Right lung (tissue), 5 donors: ENCODE results near the gene CHST13. TPM values are rescaled to one million over a fixed set of nuclear protein-coding genes. Genes with fewer than 3 reads are reported as not detected.

Experiments
- DNase-seq, 2 donors: peaks; one replicate each; pipeline ENCODE4 v3.0.0-alpha.2; 2013
- polyA plus RNA-seq, 5 donors: library from polyadenylated mRNA; unstranded; fragments of 120-200 nt; gene quantifications; one replicate each; pipeline versions ENCODE4 v1.2.1 to v1.2.3, GENCODE V29; 2013; ENCODE audit warnings: inconsistent platforms in 1 of 5, low replicate concordance in 1 of 5; ENCODE audit not compliant: insufficient read length in 5 of 5, insufficient read depth in 1 of 5

The CHST13 gene
- polyA plus RNA-seq, 5 donors: 0.21 to 0.37 (median 0.29) TPM; not detected in 1

DNA sequence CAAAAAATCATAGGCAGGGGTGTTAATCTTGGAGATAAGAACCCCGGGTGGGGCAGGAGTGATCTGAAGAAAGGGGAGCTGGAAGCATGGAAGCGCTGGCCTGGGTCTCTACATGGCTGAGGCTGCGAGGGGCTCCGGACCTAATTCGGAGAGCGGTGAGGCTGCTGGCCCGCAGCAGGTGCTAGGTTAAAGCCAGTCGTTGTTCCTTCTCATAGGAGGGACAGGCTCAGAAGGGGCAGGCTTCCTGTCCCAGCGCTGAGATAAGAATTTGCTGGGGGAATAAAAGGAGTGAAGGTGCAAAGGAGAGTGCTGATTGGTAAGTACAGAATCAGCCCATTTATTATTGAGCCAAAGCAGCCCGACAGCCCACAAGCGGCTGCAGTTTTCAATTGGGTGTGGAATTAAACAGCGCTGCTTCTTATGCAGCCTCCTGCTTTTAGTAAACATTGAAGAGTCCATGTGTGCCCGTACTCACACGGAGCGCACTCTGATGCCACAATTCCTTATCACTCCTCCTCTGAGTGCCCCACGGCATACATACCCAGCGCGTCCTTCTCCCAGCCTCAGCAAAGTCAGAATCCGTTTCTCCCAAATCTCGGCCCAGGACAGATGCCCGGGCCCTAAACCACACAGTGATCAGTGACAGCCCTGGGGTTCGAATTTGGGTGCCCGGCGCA lies 17.1 kb downstream of the CHST13 start:
- no peak for DNase-seq

DNA sequence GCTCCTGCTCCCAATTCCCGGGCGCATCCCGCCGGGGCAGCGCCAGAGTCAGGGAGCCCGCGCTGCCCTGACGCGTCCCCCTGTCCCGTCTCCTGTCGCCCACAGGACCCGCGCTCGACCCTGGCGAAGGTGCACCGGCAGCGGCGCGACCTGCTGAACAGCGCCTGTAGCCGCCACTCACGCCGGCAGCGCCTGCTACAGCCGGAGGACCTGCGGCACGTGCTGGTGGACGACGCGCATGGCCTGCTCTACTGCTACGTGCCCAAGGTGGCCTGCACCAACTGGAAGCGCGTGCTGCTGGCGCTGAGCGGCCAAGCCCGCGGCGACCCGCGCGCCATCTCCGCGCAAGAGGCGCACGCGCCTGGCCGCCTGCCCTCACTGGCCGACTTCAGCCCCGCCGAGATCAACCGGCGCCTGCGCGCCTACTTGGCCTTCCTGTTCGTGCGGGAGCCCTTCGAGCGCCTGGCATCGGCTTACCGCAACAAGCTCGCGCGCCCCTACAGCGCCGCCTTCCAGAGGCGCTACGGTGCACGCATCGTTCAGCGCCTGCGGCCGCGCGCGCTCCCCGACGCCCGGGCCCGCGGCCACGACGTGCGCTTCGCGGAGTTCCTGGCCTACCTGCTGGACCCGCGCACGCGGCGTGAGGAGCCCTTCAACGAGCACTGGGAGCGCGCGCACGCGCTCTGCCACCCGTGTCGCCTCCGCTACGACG lies 17.8 kb downstream of the CHST13 start:
- DNase-seq: no peak

DNA sequence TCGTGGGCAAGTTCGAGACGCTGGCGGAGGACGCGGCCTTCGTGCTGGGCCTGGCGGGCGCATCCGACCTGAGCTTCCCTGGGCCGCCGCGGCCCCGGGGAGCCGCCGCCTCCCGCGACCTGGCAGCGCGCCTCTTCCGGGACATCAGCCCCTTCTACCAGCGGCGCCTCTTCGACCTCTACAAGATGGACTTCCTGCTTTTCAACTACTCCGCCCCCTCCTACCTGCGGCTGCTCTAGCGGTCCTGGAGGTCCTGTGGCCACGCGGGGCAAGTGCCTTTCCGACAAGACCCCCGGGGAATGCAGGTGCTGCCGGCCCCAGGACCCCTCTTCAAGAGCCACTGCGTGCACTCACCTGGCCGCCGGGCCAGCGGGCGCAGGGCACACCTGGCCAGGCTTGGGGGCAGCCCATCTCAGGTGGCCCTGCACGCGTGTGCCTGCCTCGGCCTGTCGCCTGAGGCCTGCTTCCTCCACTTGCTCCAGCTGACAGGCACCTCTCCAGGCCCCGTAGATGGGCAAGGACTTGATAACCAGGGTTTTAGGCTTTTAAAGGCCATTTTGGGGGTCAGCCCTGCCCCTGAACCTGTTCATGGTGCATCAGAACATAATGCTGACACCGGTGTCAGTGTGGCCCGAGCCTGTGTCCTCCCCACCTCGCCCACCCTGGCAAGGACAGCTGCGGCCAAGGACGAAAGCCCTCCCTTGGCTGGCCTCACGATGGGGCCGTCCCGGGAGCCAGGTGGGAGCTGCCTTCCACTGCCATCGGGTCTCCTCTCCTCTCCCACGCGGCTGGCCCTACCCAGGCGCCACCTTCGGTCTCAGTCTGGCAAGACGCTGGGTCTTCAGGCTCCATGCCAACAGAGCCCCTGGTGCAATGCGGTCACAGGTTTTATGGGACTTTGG lies 18.6 kb downstream of the CHST13 start:
- no peak for DNase-seq

DNA sequence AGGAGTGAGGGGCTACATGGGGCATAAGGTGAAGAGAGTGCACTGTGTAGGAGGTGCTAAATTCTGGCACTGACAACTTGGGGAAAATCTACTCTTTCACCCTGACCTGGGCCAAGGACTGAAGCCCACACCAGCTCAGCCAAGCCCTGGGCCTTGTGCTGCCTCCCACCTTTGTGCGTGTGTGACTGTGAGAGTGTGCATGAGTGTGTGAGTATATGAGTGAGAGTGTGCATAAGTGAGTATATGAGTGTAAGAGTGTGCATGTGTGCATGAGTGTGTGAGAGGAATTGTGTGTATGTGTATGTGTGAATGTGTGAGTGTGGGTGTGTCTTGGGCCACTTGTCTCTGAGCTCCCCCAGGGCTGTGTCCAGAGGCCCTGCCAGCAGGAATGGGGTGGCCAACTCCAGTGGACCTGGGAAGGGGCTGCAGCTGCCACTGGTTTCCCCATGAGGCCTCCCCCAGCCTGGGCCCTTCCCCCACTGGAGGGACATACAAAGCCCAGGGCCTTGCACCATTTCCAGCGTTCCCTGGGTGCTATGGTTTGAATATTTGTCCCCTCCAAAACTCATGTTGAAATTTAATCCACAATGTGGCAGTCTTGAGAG lies 19.6 kb downstream of the CHST13 start:
- no peak for DNase-seq

DNA sequence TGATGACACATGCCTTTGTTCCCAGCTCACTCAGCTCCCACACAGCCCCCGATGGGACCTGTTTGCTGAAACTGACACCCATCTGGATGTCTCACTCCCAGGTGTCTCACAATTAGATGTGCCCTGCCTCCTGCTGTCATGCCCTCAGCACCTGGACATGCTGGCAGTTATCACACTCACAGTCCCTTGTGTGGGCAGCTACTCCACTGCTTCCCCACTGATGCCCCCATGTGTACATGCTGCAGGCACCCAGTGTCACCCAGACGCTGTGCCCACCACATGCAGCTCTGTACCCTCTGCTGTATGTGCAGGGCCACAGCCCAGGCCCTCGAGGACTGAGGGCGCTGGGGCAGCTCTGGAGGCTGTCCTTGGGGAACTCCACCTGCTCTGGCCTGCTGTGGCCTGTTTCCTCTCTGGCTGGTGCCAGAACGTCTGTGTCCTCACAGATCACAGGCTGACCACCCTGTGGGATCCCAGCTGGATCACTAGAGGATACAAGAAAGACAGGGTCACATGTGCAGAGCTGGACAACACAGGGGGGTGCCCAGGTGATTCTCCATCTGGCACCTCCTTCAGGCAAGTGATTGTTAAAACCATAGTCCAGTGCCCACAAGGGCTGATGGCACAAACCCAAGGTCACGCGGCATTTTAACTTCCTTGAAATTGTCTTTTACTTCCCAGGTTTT lies 20.8 kb downstream of the CHST13 start:
- no peak for DNase-seq

DNA sequence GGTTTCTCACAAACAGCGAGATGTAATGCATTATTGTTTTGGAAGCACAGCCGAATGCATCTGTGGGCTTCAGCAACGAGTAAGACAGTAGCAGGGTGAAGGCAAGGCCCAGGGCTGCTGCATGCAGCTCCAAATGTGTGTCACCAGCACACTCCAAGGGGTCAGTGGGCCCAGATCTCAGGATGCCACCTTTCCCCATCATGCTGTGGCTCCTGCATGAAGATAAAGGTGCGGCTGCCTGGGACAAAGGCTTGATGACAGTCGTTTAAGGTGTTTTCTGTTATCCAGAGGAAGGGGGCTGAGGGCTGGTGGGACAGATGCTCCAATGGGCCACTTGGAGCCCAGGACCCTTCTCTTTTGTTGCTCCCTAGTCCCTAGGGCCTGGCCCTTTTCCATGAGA lies 21.6 kb downstream of the CHST13 start:
- no peak for DNase-seq

DNA sequence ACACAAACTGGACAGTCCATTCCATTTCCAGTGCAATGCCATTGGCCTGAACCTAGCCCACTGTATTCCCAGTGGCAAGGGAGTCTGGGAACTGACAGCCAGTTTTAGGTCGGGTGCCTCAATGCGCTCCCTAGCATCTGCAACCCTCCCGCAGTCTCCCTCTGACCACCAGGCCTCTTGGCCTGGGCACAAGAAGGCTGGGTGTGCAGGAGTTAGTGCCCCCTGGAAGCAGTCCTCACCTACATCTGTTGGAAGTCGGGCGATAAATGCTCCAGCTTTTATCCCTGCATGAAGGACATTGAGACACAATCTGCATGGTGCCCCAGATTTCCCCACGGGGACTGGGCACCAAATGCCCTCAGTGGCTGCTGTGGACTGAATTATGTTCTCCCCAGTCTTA lies 22.1 kb downstream of the CHST13 start:
- DNase-seq: no peak

DNA sequence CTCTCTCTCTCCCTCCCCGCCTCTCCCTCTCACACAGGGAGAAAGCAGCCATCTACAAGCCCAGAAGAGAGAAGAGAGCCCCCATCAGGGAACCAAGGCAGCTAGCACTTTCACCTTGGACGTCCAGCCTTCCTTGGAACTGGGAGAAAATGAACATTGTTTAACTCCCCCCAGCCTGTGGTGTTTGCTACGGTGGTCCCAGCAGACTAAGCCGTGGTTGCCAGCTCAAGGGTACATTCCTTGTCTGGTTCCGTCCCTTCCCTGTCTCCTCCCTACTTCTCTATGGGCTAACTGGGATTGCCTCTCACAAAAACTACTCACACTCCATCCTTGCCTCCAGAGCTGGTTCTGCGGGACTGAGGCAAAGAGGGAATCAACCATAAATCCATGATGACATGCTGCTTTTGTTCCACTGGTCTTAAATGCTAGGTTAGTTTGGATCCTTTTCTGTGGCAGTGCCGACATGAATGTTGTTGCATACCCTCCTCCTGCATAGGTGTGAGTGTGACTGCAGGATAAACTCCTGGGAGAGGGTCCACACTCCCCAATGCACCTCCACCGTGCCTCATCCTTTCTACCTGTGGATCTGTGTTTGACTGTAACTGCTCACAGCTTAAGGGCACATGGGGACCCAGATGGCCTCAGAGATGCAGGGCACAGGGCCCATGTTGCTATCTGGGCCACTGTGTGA lies 22.7 kb downstream of the CHST13 start:
- no peak for DNase-seq

DNA sequence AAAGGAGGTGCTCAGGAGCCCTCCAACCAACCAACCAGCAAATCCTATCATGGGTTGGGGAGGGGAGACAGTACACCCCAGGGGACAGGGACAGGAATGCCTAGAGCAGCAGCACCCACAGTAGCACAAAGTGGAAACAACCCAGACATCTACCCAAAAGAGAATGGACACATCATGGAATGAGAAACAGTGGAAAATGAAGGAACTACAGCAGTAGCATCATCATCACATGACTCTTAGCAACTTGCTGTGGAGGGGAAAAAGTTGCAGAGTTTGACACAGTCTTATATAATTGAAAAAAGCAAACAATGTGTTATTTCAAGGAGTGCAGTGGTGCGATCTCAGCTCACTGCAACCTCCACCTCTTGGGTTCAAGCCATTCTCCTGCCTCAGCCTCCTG lies 23.8 kb downstream of the CHST13 start:
- no peak for DNase-seq

DNA sequence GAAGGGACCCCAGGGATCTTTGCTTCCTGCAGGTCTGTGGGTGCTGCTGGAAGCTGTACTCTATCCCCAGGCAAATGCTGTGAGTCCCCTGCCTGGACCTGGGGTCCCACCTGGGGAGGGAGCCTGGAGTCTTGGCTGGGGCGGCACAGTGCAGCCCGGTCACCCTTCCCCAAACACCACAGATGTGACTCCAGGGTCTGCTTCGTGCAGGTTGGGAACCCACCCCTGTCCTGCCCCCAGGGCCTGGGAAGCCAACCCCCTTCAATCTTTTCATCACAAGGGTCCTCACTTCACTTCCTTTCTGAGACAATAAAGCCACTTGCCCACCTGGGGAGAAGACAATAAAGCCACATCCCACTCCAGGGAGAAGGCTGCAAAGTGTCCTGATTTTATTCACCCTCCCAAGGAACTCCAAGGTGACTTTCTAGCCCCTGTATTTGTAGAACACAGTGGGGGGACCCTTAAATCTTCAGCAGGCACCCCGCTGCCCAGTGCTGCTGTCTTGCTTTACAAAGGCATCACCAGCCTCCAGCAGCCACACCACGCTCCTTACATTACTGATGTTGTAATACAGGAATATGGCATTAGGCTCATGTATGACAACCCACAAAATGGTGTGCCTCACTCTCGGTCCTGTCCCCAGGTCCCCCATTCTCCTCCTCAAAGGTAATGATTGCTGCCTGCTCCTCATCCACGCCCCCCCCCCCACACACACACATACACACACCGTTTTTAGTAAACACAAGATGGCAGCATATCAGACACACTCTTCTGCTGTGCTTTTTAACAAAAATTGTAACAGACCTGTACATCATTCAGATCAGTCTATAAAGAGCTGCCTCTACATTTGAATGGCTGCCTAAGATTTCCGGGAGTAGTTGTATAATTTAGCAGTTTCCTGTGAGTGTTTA lies 24.9 kb downstream of the CHST13 start:
- DNase-seq: no peak

DNA sequence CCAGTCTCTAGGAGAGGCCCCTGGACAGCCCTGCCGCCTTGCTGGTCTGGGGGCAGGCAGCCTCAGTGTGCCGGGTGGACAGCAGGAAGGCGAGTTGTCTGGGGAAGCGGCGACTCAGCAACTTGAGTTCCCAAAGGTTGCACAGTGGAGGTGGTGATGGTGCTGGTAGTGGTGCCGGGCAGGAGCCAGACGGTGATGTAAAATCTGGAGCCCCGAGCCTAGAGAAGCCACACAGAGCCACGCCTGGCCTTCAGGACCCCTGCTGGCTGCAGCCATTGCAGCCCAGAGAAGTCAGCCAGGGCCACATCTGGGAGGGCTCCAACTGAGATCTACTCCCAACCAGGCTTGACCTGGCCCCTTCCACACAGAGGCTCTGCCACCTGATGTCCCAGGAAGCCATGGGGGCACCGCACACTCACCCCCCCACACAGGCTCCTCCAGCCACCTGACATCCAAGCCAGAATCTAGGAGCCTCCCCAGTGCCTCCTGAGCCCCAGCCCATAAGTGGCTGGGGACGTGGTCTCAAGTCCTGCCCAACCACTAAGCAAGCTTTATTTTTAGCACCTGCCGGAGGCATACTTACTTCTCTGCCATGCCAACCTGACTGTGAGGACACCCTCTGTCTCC lies 26.0 kb downstream of the CHST13 start:
- no peak for DNase-seq

DNA sequence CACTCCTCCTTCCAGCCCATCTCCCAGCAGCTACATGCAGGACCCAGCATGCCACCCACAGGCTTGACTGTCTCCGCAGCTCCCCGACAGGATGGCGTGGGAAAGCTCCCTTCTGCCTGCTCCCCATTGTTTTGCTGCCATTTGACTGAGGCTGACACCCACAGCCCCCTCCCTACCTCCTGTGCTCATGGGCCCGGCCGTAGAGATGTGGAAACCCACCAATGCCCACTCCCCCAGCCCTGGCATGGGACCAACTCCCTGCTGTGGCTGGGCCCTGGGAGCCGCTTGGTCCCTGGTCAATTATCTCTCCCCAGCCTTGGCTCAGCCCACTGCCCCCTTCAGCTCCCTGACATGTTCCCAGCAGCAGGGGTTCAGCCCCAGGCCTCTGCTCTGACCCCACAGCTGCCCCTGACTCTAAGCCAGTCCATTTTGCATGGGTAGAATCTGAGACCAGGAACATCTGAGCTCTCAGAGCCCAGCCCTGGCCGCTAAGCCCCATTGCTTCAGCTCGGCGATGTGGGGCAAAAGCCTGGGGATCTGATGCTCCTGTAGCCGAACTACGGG lies 26.6 kb downstream of the CHST13 start:
- DNase-seq: no peak

DNA sequence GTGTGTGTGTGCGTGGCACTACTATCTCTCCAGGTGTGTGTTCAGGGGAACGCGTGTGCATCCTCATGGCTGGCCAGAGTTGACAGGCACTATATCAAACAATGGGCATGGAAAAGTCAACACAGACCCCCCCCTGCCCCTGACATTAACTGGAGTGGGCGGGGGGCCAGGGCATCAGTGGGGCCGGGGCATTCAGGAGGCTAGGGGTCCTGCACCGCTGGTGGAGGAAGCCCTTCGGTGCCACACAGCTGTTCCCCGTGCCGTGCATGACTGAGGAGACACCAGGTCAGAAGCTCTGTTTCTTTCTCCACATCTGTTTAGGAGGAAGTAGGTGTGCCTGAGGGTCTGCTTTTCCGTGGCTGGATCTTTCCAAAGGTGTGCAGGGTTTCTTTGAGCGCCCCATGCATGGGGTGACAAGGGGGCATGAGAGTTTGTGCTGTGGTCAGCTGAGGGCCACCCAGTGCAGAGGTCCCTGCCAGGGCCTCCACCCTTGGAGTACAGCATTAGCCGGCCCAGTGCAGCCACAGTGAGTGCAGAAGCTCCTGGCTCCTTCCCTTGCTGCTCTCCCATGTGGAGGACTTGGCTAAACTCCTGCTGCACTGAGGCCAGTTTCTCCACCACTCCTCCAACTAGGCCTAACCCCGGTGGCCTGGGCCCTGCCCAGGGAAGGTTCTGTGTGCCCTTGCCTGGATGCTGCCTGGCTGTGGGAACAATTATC lies 27.3 kb downstream of the CHST13 start:
- DNase-seq: no peak

DNA sequence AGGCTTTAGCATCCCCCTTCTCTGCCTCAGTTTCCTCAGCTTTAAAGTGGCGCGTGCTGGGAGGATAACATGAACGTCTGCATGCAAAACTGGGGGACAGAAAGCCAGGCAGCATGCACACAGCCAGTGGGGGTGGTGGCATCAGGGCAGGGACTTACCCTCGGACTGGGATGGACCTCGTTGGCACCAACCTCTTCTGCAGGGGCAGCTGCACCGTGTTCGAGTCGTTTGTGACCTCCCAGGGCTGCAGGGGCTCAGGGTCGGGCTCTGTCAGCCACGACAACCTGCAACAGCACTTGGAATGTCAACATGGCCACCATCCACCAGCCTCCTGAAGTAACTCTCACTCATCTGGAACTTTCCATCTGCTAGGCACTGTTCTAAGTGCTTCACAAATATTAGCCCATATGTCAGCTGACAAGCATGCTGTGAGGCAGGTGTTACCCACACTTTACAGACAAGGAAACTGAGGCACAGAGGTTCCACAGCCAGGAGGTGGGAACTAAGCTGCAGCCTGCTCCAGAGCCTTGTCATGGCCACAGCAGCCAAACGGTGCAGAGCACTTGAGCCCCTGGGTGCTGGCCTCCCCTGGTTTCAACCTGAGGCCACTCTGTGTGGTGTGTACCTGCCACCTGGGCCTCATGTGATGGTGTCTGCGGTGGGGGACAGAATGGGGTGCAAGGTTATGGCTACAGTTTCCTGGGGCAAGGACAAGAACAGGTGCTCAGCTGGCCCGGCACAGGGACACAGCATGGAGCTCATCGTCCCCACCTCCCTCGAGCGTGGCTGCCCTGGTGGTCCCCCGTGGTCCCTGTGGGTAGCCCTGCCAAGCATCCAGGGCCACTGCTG lies 28.1 kb downstream of the CHST13 start:
- DNase-seq: no peak

DNA sequence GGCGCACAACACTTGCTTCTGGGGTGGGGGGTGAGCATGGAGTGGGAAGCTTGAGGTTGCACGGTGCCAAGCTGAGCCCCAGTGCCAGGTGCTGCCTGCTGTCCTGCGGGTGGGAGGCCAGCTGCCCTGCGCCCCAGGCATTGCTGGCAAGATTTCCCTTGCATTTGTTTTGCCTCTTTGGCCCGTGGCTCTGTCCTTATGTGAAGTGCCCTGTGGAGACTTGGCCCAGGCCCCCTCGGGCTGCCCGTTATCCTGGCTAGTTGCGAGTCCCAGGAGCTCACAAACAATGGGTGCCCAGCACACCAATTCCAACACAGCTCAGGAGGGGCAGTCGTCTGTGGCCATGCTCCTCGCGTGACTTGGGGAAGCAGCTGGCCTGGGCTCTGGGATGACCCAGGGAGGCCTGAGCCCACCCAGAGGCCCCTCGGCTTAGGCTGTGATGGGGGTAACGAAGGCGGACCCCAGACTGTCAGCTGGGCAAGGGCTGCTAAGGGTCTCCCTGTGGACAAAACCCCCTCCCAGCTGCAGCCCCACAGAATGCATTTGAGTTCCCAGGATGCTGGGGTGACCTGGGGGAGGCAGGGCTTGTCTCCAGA lies 28.8 kb downstream of the CHST13 start:
- no peak for DNase-seq

DNA sequence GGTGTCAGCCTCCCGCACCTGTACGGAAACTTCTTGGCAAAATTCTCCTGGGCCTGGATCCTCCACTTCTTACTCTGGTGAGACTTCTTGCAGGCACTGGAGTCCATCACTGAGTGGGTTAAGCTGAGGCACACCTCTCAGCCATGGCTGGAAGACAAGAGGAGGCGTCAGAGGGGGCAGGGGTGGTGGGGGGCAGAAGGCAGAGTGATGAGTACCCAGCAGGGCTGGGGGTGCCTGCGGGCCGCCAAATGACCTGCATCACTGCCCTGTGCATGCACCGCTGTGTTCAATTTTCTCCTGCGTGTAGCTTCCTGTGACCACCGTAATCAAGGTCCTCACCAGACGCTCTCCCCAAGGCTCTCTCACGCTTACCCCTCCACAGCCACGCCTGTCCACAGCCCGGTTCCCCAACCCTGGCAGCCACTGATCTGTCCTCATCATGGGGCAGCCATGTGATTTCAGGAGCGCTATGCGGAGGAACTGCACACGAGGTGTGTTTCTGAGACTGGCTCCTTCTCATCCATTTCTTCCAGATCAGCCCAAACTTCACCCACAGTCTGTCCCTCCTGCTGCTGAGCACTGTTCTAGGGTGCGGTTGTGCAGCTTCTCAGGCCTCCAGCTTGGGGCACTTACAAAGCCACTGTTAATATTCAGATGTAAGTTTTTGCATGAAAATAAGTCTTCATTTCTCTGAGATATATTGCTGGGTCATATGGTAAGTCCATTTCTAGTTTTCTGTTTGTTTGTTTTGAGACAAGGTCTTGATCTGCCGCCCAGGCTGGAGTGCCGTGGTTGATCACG lies 29.5 kb downstream of the CHST13 start:
- no peak for DNase-seq
